NB4 (cell line): ENCODE measurements around the gene CABLES1.

ENCODE experiments used
- POLR2A ChIP-seq: IDR thresholded peaks from 2 replicates; pipeline ENCODE4 v1.6.1; 2011; ENCODE audit warnings: mild to moderate bottlenecking; ENCODE audit not compliant: insufficient read length; ENCODE audit errors: extremely low read depth
- TF ChIP-seq, protein P1 (sequence below): IDR thresholded peaks from one replicate; pipeline ENCODE4 v1.5.1; 2012; ENCODE audit warnings: low read depth, low read length

DNA sequence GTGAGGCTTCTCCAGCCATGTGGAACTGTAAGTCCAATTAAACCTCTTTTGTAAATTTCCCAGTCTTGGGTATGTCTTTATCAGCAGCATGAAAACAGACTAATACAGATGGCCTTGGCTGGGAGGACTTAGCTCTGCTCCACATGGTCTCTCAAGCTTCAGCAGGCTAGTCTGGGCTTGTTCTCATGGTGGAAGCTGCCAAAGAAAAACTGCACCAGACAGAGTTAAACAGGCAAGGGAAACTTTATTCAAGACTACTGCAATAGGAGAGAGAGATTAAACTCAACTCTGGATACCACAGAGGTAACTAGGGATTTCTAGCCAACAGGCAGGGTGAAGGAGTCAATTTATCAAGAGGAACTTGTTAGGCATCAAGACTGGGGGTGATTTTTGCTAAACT lies 142.1 kb downstream of the CABLES1 start:
- TF ChIP-seq, protein P1, sequence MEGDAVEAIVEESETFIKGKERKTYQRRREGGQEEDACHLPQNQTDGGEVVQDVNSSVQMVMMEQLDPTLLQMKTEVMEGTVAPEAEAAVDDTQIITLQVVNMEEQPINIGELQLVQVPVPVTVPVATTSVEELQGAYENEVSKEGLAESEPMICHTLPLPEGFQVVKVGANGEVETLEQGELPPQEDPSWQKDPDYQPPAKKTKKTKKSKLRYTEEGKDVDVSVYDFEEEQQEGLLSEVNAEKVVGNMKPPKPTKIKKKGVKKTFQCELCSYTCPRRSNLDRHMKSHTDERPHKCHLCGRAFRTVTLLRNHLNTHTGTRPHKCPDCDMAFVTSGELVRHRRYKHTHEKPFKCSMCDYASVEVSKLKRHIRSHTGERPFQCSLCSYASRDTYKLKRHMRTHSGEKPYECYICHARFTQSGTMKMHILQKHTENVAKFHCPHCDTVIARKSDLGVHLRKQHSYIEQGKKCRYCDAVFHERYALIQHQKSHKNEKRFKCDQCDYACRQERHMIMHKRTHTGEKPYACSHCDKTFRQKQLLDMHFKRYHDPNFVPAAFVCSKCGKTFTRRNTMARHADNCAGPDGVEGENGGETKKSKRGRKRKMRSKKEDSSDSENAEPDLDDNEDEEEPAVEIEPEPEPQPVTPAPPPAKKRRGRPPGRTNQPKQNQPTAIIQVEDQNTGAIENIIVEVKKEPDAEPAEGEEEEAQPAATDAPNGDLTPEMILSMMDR: no peak
- TF ChIP-seq POLR2A: no peak
